GM12872 (cell line): Measurements from ENCODE around the gene E2F6.

Experiments
- TF ChIP-seq, protein P1 (sequence below): IDR thresholded peaks from 3 replicates; pipeline ENCODE4 v1.5.1; 2011; ENCODE audit warnings: low read depth, mild to moderate bottlenecking, low read length, moderate library complexity; ENCODE audit not compliant: insufficient read depth

The E2F6 gene

DNA sequence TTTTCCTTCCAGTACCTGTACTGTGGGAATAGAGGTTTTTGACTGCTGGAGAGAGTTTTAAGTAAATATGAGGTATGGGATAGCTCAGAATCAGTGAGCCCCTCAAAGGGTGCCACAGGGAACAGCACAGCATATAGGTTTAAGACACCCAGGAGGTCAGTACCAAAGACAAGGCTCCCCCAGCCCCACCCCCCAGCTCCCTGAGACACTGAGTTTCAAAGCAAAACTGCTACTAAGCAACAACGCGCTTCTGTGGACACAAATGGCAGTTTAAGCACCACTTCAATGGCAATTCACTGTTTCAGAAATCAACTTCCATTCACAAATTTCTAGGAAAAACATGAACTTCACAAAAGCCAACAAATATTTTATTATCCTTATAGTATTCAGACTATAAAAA, 15.2 kb downstream of the E2F6 start:
- TF ChIP-seq, protein P1, sequence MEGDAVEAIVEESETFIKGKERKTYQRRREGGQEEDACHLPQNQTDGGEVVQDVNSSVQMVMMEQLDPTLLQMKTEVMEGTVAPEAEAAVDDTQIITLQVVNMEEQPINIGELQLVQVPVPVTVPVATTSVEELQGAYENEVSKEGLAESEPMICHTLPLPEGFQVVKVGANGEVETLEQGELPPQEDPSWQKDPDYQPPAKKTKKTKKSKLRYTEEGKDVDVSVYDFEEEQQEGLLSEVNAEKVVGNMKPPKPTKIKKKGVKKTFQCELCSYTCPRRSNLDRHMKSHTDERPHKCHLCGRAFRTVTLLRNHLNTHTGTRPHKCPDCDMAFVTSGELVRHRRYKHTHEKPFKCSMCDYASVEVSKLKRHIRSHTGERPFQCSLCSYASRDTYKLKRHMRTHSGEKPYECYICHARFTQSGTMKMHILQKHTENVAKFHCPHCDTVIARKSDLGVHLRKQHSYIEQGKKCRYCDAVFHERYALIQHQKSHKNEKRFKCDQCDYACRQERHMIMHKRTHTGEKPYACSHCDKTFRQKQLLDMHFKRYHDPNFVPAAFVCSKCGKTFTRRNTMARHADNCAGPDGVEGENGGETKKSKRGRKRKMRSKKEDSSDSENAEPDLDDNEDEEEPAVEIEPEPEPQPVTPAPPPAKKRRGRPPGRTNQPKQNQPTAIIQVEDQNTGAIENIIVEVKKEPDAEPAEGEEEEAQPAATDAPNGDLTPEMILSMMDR: no peak

GRCh38 chr2:11446733-11447248, 19.2 kb downstream of the E2F6 start:
- TF ChIP-seq, protein P1: peak; percentile 83

DNA sequence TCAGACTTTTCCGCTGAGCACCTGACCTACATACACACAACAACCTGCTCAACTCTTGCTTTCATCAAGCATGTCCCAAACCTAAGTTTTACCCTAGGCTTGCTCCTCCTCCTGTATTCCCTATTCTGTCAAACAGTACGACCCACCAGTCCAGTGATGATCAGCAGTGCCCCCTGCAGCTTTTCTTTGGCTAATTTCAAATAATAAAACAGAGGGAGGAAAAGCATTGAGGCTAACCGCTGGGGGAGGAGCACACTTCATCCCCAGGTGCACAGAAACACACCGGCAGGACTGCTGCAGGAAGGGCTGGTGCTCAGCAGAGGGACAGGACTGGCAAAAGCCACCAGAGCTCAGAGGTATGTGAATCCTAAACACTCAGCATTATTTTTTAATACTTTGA, 21.2 kb downstream of the E2F6 start:
- TF ChIP-seq, protein P1: no peak

DNA sequence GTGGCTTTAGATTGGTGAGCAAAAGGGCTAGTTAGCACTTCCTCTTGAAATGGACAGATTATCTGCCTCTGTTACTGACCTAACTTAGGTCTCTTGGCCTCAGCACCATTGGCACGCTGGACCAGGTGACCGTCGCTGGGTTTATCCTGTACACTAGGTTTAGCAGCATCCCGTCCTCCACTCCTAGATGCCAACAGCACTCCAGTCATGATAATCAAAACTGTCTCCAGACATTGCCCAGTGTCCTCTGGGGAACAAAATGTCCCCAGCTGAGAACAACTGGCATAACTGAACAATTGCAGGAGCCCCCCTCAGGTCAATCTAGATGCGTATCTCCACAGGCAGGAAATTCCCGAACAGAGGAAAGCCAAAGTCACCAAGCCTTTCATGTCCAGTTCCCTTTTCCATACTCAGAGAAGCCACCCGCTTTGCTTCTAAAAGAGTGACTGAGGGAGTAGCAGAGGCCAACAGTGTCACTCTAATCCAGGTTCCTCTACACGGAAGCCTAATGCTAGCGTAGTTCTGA, 27.3 kb downstream of the E2F6 start:
- TF ChIP-seq, protein P1: no peak

DNA sequence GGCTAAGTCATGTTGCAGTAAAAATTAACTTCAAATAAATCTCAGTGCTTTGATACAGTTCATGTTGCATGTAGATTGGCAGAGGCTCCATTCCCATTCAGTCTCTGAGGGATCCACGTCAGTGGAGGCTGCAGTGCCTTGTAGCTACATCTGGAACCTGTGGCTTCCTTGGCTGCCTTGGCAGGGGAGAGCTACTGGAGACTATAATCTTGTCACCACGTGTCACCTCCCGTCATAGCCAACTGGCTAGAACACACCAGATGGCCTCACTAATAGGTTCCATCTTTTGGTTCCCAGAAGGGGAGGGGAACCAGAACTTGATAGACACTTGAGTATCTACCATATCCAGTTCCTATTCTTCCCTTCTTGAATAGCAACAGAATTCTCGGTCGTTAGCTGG, 28.4 kb downstream of the E2F6 start:
- TF ChIP-seq, protein P1: no peak

DNA sequence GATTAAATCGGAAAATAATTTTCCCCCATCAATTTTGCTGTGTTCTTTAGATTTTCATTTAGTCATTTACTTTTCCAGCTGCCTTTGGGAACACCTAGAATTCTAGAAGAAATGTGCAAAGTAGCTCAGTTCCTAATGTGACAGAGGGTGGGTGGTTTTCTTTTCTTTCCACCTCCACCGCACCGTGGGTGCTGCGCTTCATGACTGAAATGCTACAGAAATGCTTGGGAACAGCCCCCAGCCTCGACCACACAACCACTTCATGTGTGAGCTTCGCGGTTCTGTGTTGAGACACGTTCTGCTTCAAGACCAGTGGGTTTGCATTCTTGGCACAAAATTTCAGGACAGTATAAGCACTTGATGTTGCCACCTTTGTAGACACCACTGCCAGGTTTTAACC, 30.9 kb downstream of the E2F6 start:
- TF ChIP-seq, protein P1: no peak

DNA sequence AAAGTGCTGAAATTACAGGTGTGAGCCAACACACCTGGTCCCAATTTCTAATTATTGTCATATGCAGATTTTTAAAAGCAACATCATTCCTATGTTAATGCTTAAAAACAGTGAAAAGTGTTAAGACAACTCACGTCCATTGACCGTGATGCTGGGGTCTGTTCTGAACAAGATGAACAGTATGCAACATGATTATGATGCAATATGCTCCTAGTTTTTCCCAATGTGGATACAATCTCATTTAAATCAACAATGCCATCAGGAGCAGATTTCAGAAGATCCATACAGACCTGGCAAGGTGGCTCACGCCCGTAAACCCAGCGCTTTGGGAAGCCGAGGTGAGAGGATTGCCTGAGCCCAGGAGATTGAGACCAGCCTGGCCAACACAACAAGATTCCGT, 31.5 kb downstream of the E2F6 start:
- TF ChIP-seq, protein P1: no peak
